Stimulated activated CD8-positive, alpha-beta memory T cell treated with anti-CD3 and anti-CD28 coated beads, Interleukin-12 subunit alpha, Interleukin-12 subunit beta, amount 100 ng/mL, for 4 hours (primary cell): ENCODE data around the gene AMIGO2.
"Not testable (repeated sequence)": the region's sequence is repeated elsewhere in the genome, so short reads cannot be mapped to it uniquely, and the experiment has no call there.

Source experiments
- DNase-seq: peaks from one replicate; pipeline ENCODE4 v3.0.0-alpha.2; 2020; ENCODE audit warnings: low read depth

The AMIGO2 gene

DNA sequence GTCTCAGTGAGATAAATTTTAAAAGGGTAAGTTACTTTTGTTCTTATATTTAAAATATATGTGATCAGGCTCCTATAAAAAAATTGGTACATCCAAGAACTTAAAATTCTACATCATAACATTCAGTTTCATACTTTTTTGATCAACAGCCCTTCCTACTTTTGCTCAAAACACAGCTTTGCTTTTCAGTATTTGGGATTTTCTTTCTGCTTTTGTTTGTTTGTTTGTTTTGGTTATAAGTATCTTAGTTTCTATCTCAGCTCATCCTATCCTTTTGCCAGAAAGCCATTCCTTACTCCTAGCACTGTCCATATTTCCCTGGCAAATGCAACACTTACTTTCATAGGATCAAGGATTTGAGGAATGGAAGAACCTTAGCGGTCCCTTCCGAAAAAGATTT lies 5.0 kb downstream of the AMIGO2 start:
- DNase-seq: no peak

GRCh38 chr12:47073951-47074350 lies 5.8 kb downstream of the AMIGO2 start:
- no peak for DNase-seq

DNA sequence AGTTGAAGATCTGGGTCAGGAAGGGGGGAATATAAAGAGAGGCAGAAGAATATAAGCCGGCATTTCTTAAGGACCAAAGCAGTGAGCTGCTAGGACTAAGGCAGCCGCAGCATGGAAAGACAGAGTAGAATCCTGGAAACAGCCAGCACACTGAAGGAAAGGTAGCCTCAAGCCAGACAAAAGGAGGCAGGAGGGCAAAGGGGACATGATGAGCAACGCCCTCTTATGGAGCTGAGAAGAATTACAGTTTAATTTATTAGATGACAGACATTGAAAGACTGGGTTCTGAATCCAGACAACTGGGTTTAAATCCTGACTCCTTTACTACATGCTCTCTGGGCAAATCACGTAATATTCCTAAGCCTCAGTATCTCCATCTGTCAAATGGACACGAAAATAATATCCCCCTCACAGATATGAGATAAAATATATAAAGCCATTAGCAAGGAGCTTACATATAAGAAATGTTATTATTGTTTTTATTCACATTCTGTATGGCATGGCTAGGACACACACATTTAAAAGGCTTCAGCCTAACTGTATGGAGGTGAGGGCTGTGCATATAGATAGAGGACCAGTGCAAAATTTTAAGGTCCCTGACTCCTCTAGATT lies 8.4 kb downstream of the AMIGO2 start:
- DNase-seq: no peak

DNA sequence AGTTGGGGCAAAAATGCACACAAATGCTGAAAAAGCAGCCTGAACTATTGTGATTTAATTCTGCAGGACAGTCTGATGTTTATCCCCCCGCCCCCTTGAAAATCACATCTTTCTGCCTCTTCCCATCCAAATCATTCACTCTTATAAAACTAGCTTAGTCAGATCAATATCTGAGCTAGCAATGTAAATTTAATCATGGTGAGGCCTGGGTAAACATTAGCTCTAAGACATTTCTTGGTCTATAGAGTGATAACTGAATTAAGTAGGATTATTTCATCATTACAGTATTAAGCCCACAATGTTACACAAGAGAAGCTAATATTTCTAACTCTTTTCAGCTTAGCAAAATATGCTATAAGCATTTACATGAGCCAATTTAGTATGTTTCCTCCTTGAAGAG lies 9.4 kb downstream of the AMIGO2 start:
- no peak for DNase-seq

GRCh38 chr12:47068539-47068938 lies 11.2 kb downstream of the AMIGO2 start:
- no peak for DNase-seq

DNA sequence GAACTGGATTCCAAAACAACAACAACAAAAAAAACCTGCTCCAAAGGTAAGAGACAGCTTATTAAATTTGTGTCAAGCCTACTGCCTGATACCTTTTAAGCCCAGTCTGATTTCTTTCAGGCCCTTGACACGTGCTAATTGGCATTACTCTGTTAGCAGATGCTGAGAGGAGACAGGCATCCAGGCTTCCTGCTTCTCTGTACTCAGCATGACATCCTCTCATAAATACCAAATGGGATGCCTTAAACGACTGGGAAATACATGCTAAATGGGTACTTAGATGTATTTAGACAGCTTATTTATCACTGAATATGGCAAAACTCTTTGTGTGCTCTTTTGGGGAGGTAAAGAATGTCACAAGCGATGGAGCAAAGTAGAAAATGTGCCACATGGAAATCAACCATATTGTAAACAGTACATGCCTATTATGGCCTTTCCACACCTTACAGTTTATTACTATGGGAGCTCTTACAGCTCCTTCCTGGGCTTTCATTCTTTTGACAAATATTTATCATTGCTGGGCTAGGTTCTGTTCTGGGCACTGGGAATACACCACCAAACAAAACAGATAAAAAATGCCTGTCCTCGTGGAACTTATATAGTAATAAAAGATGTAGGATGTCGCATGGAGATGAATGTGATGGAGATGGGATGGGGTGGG lies 11.9 kb downstream of the AMIGO2 start:
- DNase-seq: no peak

- DNase-seq: no peak
Measured at GRCh38 chr12:47067176-47067575, 12.6 kb downstream of the AMIGO2 start.

DNA sequence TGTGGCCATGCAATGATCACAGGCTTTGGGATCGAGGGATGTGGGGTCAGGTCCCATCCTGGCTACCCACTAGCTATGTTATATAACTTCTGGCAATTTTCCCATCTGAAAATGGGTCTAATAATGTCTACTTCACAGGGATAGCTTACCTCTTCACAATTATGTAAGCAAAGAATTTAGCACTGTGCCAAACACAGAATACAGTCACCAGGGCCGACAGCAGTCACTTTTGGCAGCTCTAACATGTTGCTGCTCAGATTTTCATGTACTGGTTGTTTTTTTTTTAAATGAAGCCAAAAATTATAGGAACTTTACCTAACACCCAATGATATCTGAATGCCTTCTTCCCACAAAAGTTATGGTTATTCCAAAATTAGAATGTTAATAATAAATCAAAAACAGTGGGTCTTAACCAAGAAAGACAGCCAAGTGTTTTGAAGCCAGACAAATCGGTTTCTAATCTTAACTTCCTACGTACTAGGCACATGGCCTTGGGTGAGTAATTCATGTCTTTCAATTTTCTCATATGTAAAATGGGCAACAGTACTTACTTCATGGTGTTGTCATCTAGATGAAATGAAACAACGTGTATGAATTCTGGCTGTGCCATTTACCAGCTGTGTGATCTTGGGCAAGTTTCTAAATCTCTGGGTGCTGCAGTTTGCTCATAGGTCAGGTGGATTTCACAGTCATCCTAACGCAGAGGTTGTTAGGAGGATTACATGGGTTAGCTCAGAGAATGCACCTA lies 13.3 kb downstream of the AMIGO2 start:
- DNase-seq: no peak

GRCh38 chr12:47065546-47065945 lies 14.2 kb downstream of the AMIGO2 start:
- DNase-seq: no peak

DNA sequence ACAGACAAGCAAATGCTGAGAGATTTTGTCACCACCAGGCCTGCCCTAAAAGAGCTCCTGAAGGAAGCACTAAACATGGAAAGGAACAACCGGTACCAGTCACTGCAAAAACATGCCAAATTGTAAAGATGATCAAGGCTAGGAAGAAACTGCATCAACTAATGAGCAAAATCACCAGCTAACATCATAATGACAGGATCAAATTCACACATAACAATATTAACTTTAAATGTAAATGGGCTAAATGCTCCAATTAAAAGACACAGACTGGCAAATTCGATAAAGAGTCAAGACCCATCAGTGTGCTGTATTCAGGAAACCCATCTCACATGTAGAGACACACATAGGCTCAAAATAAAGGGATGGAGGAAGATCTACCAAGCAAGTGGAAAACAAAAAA lies 21.1 kb downstream of the AMIGO2 start:
- not testable (repeated sequence) for DNase-seq

DNA sequence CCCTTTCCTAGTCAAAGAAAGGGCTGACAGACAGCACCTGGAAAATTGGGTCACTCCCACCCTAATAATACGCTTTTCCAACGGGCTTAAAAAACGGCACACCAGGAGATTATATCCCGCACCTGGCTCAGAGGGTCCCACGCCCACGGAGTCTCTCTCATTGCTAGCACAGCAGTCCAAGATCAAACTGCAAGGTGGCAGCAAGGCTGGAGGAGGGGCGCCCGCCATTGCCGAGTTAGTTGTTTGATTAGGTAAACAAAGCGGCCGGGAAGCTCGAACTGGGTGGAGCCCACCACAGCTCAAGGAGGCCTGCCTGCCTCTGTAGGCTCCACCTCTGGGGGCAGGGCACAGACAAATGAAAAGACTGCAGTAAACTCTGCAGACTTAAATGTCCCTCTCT lies 22.8 kb downstream of the AMIGO2 start:
- not testable (repeated sequence) for DNase-seq

- DNase-seq: not testable (repeated sequence)
Measured at GRCh38 chr12:47055856-47056255, 23.9 kb downstream of the AMIGO2 start.

- no peak for DNase-seq
Measured at GRCh38 chr12:47054659-47055058, 25.1 kb downstream of the AMIGO2 start.

DNA sequence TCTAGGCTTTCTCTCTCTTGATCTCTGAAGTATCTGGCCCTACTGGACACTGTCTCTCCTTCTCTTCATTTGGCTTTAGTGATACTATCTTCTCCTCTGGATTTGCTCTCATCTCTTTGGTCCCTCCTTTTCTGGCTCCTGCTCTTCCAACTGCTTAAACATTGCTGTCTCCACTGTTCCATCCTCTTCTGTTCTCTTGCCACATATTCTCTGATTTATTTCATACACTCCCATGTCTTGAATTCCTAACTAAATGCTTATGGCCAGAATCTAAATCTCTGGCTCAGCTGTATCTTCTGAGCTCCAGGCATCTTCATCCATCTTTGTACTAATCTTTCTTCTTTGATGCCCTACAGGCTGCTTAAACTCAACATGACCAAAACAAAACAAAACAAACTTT lies 25.8 kb downstream of the AMIGO2 start:
- DNase-seq: no peak

- DNase-seq: no peak
Measured at GRCh38 chr12:47052274-47052673, 27.5 kb downstream of the AMIGO2 start.

DNA sequence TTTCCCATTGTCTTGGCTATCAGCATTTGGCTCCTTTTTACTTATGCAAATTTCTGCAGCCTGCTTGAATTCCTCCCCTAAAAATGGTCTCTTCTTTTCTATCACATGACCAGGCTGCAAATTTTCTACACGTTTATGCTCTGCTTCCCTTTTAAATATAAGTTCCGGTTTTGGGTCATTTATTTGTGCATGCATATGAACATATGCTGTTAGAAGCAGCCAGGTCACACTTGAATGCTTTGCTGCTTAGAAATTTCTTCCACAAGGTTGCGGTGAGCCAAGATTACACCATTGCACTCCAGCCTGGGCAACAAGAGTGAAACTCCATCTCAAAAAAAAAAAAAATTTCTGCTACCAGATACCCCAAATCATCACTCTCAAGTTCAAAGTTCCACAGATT lies 28.5 kb downstream of the AMIGO2 start:
- DNase-seq: not testable (repeated sequence)

GRCh38 chr12:47048541-47048940 lies 31.2 kb downstream of the AMIGO2 start:
- no peak for DNase-seq

- DNase-seq: no peak
Measured at GRCh38 chr12:47041327-47041726, 38.4 kb downstream of the AMIGO2 start.

- no peak for DNase-seq
Measured at GRCh38 chr12:47039756-47040155, 40.0 kb downstream of the AMIGO2 start.

DNA sequence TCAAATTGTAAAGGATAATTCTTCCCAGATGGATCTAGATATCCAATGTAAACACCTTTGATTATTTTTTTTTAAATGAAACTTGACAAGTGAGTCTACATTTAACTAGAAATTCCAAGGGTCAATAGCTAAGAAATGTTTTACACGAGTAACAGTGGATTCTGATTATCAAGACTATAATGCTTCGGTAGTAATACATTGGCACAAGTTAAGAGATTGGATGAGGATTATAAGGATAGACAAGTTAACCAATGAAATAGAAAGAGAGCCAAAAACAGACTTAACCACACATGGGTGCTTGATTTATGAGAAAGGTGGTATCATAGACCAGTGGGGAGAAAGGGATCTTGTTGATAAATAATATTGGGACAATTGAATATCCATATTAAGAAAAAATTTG lies 40.7 kb downstream of the AMIGO2 start:
- DNase-seq: no peak

DNA sequence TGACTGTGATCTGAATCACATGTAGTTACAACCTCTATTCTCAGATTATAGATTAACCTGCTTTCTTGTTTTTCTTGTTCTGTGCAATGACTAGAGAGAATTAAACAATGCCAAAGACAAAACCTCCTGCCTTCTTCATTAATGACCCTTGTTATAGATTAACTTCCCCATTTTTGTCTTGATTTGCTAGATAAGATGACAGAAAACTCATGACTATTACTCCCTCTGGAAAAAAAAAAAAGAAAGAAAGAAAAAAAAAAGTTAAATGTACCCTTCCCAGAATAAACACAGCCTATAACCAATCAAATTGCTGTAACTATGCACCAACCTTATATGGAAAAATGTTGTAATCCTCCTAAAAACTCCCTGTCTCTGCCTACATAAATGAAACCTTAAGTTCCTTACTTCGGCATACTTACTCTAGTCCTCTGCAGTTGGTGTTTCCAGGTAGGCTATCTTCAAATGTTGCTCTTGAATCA lies 41.5 kb downstream of the AMIGO2 start:
- DNase-seq: no peak

- no peak for DNase-seq
Measured at GRCh38 chr12:47035484-47035883, 44.3 kb downstream of the AMIGO2 start.

- no peak for DNase-seq
Measured at GRCh38 chr12:47034661-47035060, 45.1 kb downstream of the AMIGO2 start.
